K562 (cell line): ENCODE measurements around the gene RGS19. TPM values are rescaled to one million over a fixed set of nuclear protein-coding genes. Genes with fewer than 3 reads are reported as not detected.
"Not testable (repeated sequence)": the region's sequence is repeated elsewhere in the genome, so short reads cannot be mapped to it uniquely, and the experiment has no call there.

ENCODE experiments used
- ATAC-seq: fragments of 200-7000 bp; cut with Tn5 transposase; 3 replicates; pipeline ENCODE4 v1.9.1; 2020; ENCODE audit warnings: moderate library complexity
- BruUV-seq: library from RNA; stranded (reverse); fragments of 400-500 nt; replicated peaks from 2 replicates; lab custom pipeline; 2021; lab: Mats Ljungman, UMichigan
- CTCF ChIA-PET: fragments of 300-600 bp; formaldehyde crosslinking; extraction: SDS; loops from one replicate; lab custom pipeline; 2021; ENCODE audit warnings: low intra/inter-chr PET ratio; lab: Yijun Ruan, JAX
- POLR2A ChIA-PET: fragments of 300-600, 350-650 bp; sonication (Branson Sonifier 250); formaldehyde crosslinking; extraction: SDS; loops from one replicate; lab custom pipeline; 2021; ENCODE audit warnings: antibody characterized with exemption, inconsistent platforms; lab: Yijun Ruan, JAX
- DNase-seq, 4 experiments: peaks; one replicate each; pipeline versions ENCODE4 v3.0.0 to v3.0.0-alpha.2; 2011 to 2018; ENCODE audit warnings: low spot score in 3 of 4, mixed read lengths in 3 of 4; ENCODE audit errors: extremely low read depth in 1 of 4
- FAIRE-seq: peaks from 2 replicates; lab custom pipeline; 2011; peaks lifted over from hg19 to GRCh38; lab: Jason Lieb, UNC
- H2AFZ ChIP-seq: 2 replicates; pipeline ENCODE4 v1.6.0; 2011; ENCODE audit warnings: low read depth, low read length, control low read depth, inconsistent platforms
- H3K27ac ChIP-seq: fragments of 200-600 bp; 3 replicates; pipeline ENCODE4 v1.8.0; 2011; ENCODE audit warnings: low read depth, mild to moderate bottlenecking, control low read depth, inconsistent platforms, low read length, moderate library complexity, mixed read lengths; ENCODE audit errors: extremely low read depth
- H3K27me3 ChIP-seq, 2 experiments: fragments of 300-600 bp in 1 of 2; 2 replicates in 1 of 2; 3 replicates in 1 of 2; pipeline versions ENCODE4 v1.6.0 to v1.8.0; 2011; ENCODE audit warnings: inconsistent platforms in 2 of 2, low read length in 2 of 2, mild to moderate bottlenecking in 1 of 2, mixed read lengths in 1 of 2, moderate library complexity in 1 of 2; ENCODE audit not compliant: control insufficient read depth in 2 of 2, insufficient read depth in 2 of 2
- H3K36me3 ChIP-seq: fragments of 300-600 bp; 3 replicates; pipeline ENCODE4 v1.8.0; 2011; ENCODE audit warnings: mild to moderate bottlenecking, low read length, inconsistent platforms; ENCODE audit not compliant: control insufficient read depth, insufficient read depth
- H3K4me1 ChIP-seq, 2 experiments: fragments of 200-600 bp in 1 of 2; replicated peaks in 1 of 2; 2 replicates in 1 of 2; 3 replicates in 1 of 2; pipeline versions ENCODE4 v1.5.1 to v1.8.0; 2011; ENCODE audit warnings: inconsistent platforms in 2 of 2, low read length in 2 of 2, mild to moderate bottlenecking in 1 of 2, mixed read lengths in 1 of 2, moderate library complexity in 1 of 2; ENCODE audit not compliant: control insufficient read depth in 2 of 2, insufficient read depth in 2 of 2
- H3K4me2 ChIP-seq: 2 replicates; pipeline ENCODE4 v1.6.1; 2011; ENCODE audit warnings: low read length, control low read depth, inconsistent platforms, mixed read lengths; ENCODE audit not compliant: insufficient read depth
- H3K4me3 ChIP-seq: fragments of 200-600 bp; sonication (generic), shearing (Covaris generic); 2 replicates; pipeline ENCODE4 v1.5.1; 2016; ENCODE audit warnings: control low read depth, inconsistent platforms
- H3K79me2 ChIP-seq: fragments of 200-600 bp; 3 replicates; pipeline ENCODE4 v1.8.0; 2011; ENCODE audit warnings: low read length, inconsistent platforms; ENCODE audit not compliant: control insufficient read depth, insufficient read depth
- H3K9ac ChIP-seq, 2 experiments: 2 replicates each; pipeline versions ENCODE4 v1.6.0 to v1.6.1; 2011; ENCODE audit warnings: low read depth in 2 of 2, low read length in 2 of 2, control low read depth in 1 of 2, inconsistent platforms in 1 of 2, mild to moderate bottlenecking in 1 of 2, mixed read lengths in 1 of 2; ENCODE audit not compliant: insufficient read depth in 1 of 2
- H3K9me1 ChIP-seq: one replicate; pipeline ENCODE4 v1.6.0; 2011; ENCODE audit warnings: inconsistent platforms, mild to moderate bottlenecking, low read length, moderate library complexity; ENCODE audit not compliant: control insufficient read depth, insufficient read depth
- H3K9me3 ChIP-seq: replicated peaks from 2 replicates; pipeline ENCODE4 v1.5.1; 2011; ENCODE audit warnings: low read depth, low read length, inconsistent platforms; ENCODE audit not compliant: control insufficient read depth, insufficient read depth
- H4K20me1 ChIP-seq: replicated peaks from 2 replicates; pipeline ENCODE4 v1.6.1; 2011; ENCODE audit warnings: low read length, inconsistent platforms, mixed read lengths; ENCODE audit not compliant: control insufficient read depth, insufficient read depth
- WGBS: fragments of 100-300 bp; shearing (Covaris generic); methylation state at CpG from one replicate; pipeline ENCODE4 v1.1.6; 2016; ENCODE audit warnings: low coverage, mixed read lengths; ENCODE audit not compliant: insufficient coverage; ENCODE audit errors: missing lambda C conversion rate; 5-methylcytosine and 5-hydroxymethylcytosine counted together
- in situ Hi-C: fragments of 300-500 bp; cut with MboI; formaldehyde crosslinking; loops from 4 replicates; pipeline ENCODE4 v1.15.0; 2018; ENCODE audit warnings: inconsistent platforms, mixed read lengths
- intact Hi-C: fragments of 100-400 bp; cut with micrococcal nuclease; formaldehyde crosslinking; loops from 2 replicates; pipeline ENCODE4 v1.14.2; 2022
- polyA plus RNA-seq, 8 experiments: library from polyadenylated mRNA; depleted of rRNA in 4 of 8; stranded (reverse) in 5 of 8; unstranded in 3 of 8; fragments of >200 nt; fragmentation: Nextera tagmentation in 2 of 8; fragmentation: Illumina TruSeq in 1 of 8; extraction: Ambion mirVana in 2 of 8; extraction: Trizol in 1 of 8; gene quantifications; 2 replicates each; pipeline versions ENCODE4 v1.2.1 to v1.2.3, GENCODE V29; 2011 to 2014; ENCODE audit warnings: inconsistent platforms in 1 of 8, missing spikeins in 1 of 8
- total RNA-seq, 7 experiments: library from RNA; depleted of rRNA in 6 of 7; stranded (reverse); fragments of >200 nt in 6 of 7; fragmentation: Illumina TruSeq in 2 of 7; extraction: Trizol in 2 of 7; gene quantifications; 2 replicates each; pipeline versions ENCODE4 v1.2.1 to v1.2.3, GENCODE V29; 2011 to 2021; ENCODE audit warnings: low replicate concordance in 1 of 7

Gene RGS19
- total and polyA plus RNA-seq, 9 of the 15 experiments (the other 6 are each of a cell fraction or from before 2014, with no cell fraction given), result 0.41 to 23.7 (median 14.6) TPM

- BruUV-seq, H3K4me3 ChIP-seq, CTCF ChIA-PET, H3K9me1 ChIP-seq, ATAC-seq, DNase-seq, H4K20me1 ChIP-seq, H3K27ac ChIP-seq, H2AFZ ChIP-seq, H3K36me3 ChIP-seq, in situ Hi-C loops, H3K9me3 ChIP-seq, H3K79me2 ChIP-seq, intact Hi-C loops, H3K4me2 ChIP-seq: not testable (repeated sequence)
- H3K9ac ChIP-seq, result peak overlapping the region in 1 of 2 experiments; percentile 26; a peak in 1 of 4 replicates
- peaks cover 6 to 37% of the 10 kb centered on the region in 2 experiments; a peak in 4 of 5 replicates for H3K27me3 ChIP-seq
- FAIRE-seq, result peak; percentile 92
- peaks cover 0 to 41% of the 10 kb centered on the region in 2 experiments; a peak in 2 of 5 replicates for H3K4me1 ChIP-seq
- POLR2A ChIA-PET, result interaction anchor here (0.7 kb wide), 2 partner anchors 13 to 184 kb away, joined by 3 read pairs; no protein-coding TSS in a partner anchor
These were observed 9.3 kb upstream of the RGS19 start for GRCh38 chr20:64088586-64088985.

GRCh38 chr20:64087226-64087825 lies 8.0 kb upstream of the RGS19 start:
- H3K4me2 ChIP-seq, CTCF ChIA-PET, FAIRE-seq, in situ Hi-C loops, H4K20me1 ChIP-seq, H3K9me3 ChIP-seq, H3K79me2 ChIP-seq, BruUV-seq, H3K36me3 ChIP-seq, H3K9me1 ChIP-seq, ATAC-seq, DNase-seq, H3K27ac ChIP-seq, H3K4me3 ChIP-seq, H2AFZ ChIP-seq, H3K9ac ChIP-seq, intact Hi-C loops: not testable (repeated sequence)
- WGBS, result 23% methylated on average over 6 of the region's 36 CpGs
- H3K4me1 ChIP-seq, result peaks cover 3 to 43% of the 10 kb centered on the region in 2 experiments; a peak in 3 of 5 replicates
- peaks cover 6 to 37% of the 10 kb centered on the region in 2 experiments; a peak in 4 of 5 replicates for H3K27me3 ChIP-seq
- POLR2A ChIA-PET, result interaction anchor here (0.7 kb wide), 1 partner anchor 15 kb away, joined by 3 read pairs; no protein-coding TSS in a partner anchor
